Neural crest cell (in vitro differentiated cells): Measurements from ENCODE around the gene PPP6C. TPM values are rescaled to one million over a fixed set of nuclear protein-coding genes. Genes with fewer than 3 reads are reported as not detected.

Experiments used
- DNase-seq: peaks from one replicate; pipeline ENCODE4 v3.0.0; 2021; ENCODE audit warnings: low read depth, mixed read lengths, low spot score
- H3K27ac Mint-ChIP-seq: one replicate; pipeline ENCODE4 v1.8.0; 2021; ENCODE audit warnings: mild to moderate bottlenecking, mixed read lengths; ENCODE audit not compliant: unreplicated experiment
- H3K27me3 Mint-ChIP-seq: 2 replicates; pipeline ENCODE4 v1.8.0; 2021; ENCODE audit warnings: low read depth, mild to moderate bottlenecking, mixed read lengths
- H3K36me3 Mint-ChIP-seq: 2 replicates; pipeline ENCODE4 v1.8.0; 2021; ENCODE audit warnings: low read depth, mild to moderate bottlenecking, mixed read lengths
- H3K4me1 Mint-ChIP-seq: 2 replicates; pipeline ENCODE4 v1.8.0; 2021; ENCODE audit warnings: mixed read lengths
- H3K4me3 Mint-ChIP-seq: one replicate; pipeline ENCODE4 v1.8.0; 2021; ENCODE audit warnings: mild to moderate bottlenecking, mixed read lengths
- H3K9me3 Mint-ChIP-seq: 2 replicates; pipeline ENCODE4 v1.8.0; 2021; ENCODE audit warnings: mixed read lengths
- total RNA-seq: library from RNA; stranded (reverse); gene quantifications from 2 replicates; pipeline ENCODE4 v1.2.1, GENCODE V29; 2021
- TF ChIP-seq, protein P1 (sequence below): fragments of 200-600 bp; sonication (generic); conservative IDR thresholded peaks from 2 replicates; pipeline ENCODE4 v1.5.0; 2021; ENCODE audit warnings: antibody characterized with exemption, mild to moderate bottlenecking

The PPP6C gene
- total RNA-seq, 1 donor from 2014 or later, result 45.3 TPM

DNA sequence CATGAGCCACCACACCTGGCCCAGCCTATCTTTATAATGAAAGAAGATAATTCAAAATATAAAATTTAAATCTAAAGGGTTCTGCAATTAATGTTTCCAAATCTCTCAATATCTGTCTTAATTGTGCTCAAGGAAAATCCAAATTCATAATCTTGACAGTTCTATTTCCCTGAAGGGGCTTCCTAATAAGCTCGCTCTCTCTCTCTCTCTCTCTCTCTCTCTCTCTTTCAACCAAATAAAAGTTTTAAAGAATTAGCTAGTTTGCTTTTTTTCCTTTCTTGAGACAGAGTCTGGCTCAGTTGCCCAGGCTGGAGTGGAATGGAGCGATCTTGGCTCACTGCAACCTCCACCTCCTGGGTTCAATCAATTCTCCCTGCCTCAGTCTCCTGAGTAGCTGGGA lies 33.1 kb downstream of the PPP6C start:
- DNase-seq, result no peak
- Mint-ChIP-seq H3K36me3 (peaks cover 11% of the 10 kb centered on the region), H3K27ac (no peak overlapping the region), H3K27me3 (no peaks in the 10 kb centered on the region), H3K9me3 (no peaks in the 10 kb centered on the region), H3K4me3 (no peak overlapping the region), H3K4me1 (no peaks in the 10 kb centered on the region)
- TF ChIP-seq, protein P1, sequence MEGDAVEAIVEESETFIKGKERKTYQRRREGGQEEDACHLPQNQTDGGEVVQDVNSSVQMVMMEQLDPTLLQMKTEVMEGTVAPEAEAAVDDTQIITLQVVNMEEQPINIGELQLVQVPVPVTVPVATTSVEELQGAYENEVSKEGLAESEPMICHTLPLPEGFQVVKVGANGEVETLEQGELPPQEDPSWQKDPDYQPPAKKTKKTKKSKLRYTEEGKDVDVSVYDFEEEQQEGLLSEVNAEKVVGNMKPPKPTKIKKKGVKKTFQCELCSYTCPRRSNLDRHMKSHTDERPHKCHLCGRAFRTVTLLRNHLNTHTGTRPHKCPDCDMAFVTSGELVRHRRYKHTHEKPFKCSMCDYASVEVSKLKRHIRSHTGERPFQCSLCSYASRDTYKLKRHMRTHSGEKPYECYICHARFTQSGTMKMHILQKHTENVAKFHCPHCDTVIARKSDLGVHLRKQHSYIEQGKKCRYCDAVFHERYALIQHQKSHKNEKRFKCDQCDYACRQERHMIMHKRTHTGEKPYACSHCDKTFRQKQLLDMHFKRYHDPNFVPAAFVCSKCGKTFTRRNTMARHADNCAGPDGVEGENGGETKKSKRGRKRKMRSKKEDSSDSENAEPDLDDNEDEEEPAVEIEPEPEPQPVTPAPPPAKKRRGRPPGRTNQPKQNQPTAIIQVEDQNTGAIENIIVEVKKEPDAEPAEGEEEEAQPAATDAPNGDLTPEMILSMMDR, result no peak

DNA sequence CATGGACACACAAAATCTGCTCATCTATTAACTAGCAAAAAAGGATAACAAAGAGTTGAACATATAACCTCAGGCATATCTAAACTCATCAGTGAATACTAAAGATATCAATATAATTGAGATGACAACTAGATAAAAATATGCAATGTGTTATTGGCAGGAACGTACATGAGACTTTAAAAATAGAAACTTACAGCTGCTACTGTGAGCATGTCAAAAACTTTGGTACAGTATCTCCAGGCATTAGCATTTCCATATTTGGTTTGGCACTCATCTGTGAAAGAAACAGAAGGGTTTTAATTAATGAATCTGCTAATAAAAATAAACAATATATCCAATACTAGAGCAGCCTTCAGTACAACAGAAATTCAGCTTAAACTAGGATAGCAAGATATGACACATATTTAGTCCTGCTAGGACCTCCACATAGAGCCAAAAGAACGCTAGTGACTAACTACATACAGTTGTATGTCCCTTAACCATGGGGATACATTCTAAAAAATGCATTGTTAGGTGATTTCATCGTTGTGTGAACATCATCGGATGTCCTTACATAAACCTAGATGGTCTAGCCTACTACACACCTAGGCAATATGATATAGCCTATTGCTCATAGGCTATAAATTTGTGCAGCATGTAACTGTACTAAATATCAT lies 35.8 kb downstream of the PPP6C start:
- Mint-ChIP-seq H3K4me3 (no peak overlapping the region), H3K27ac (no peak overlapping the region), H3K4me1 (no peaks in the 10 kb centered on the region), H3K36me3 (peaks cover 14% of the 10 kb centered on the region), H3K9me3 (no peaks in the 10 kb centered on the region), H3K27me3 (no peaks in the 10 kb centered on the region)
- DNase-seq, result no peak
- TF ChIP-seq, protein P1, result no peak

DNA sequence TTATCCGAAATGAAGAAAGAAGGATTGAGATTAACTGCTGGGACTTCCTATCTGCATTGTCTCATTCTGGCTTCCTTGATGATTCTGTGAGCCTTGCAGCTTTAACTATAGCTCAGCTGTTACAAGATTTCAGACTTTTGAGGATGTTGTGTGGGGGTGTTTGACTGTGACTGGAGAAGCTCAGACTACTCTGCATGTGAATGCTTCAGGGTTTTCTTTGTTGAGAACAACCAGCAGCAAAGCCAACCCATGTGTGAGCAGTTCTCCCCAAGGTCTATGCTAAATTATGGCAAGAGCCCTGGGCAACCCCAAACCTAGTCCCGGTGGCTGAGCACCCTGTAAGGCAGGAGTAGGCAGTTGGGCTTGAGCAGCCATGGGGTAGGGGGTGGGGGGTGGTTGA lies 37.9 kb downstream of the PPP6C start:
- H3K4me3 Mint-ChIP-seq, result no peak overlapping the region
- no peaks in the 10 kb centered on the region for H3K4me1 Mint-ChIP-seq
- H3K27ac Mint-ChIP-seq, result no peak overlapping the region
- peaks cover 14% of the 10 kb centered on the region for H3K36me3 Mint-ChIP-seq
- TF ChIP-seq, protein P1, result no peak
- no peak for DNase-seq
- no peaks in the 10 kb centered on the region for H3K9me3 Mint-ChIP-seq
- H3K27me3 Mint-ChIP-seq, result no peaks in the 10 kb centered on the region

DNA sequence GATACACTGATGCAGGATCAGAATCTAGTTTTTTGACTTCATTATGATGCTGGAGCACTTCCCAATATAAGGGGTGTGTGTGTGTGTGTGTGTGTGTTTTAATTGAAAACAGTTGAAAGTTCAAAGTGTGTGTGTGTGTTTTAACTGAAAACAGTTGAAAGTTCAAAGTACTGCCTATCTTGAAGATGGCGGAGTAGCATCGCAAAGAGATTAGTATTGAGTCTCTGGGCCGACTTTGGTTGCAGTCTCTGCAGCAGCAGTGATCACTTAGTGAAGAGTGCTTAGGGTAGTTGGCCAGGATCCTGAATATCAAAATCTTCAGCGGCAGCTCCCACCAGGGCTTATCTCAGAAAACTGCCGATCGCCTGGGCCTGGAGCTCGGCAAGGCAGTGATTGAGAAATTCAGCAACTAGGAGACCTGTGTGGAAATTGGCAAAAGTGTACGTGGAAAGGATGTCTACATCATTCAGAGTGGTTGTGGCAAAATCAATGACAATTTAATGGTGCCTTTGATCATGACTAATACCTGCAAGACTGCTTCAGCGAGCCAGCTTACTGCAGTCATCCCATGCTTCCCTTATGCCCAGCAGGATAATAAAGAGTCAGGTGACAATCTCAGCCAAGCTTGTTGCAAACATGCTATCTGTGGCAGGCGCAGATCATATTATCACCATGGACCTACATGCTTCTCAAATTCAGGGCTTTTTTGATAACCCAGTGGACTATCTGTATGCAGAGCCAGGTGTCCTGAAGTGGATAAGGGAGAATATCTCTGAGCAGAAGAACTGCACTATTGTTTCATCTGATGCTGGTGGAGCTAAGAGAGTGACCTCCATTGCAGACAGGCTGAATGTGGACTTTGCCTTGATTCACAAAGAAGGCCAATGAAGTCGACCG lies 39.0 kb downstream of the PPP6C start:
- DNase-seq, result no peak
- Mint-ChIP-seq H3K4me3 (no peak overlapping the region), H3K27me3 (no peaks in the 10 kb centered on the region), H3K4me1 (no peaks in the 10 kb centered on the region), H3K27ac (no peak overlapping the region), H3K36me3 (peaks cover 14% of the 10 kb centered on the region), H3K9me3 (no peaks in the 10 kb centered on the region)
- TF ChIP-seq, protein P1, result no peak

DNA sequence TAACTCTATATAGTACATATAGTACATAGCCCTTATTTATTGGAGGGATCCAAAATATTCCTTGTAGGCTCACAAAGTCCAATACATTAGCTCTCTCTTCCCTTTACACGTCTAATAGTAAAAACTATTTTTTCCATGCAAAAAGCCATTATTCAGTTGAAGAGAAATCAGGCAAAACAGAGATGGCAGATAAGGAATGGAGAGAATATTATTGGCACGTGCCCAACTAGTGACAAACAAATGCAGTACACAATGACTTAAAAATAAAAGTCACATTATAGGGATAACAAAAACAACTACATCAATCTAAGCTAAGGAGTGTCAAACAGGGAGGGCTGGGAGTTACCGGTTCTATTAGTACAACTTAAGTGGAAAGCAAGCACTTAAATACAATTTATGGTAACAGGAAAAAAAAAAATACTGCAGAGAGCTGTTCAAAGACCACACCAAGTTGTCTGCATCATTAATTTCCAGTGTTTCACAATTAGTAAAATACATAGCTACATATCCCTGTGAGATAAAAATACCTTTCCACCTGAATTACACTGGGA lies 42.1 kb downstream of the PPP6C start:
- TF ChIP-seq, protein P1, result no peak
- Mint-ChIP-seq H3K27me3 (no peaks in the 10 kb centered on the region), H3K27ac (no peak overlapping the region)

More for the DNA sequence above, 42.1 kb downstream of the PPP6C start:
- Mint-ChIP-seq H3K36me3 (peaks cover 6% of the 10 kb centered on the region), H3K4me3 (no peak overlapping the region), H3K4me1 (peaks cover 9% of the 10 kb centered on the region), H3K9me3 (no peaks in the 10 kb centered on the region)
- DNase-seq, result no peak
